Astrocyte (in vitro differentiated cells and primary cell): ENCODE data around the gene CPED1. TPM values are rescaled to one million over a fixed set of nuclear protein-coding genes. Genes with fewer than 3 reads are reported as not detected.

ENCODE experiments used
- DNase-seq: peaks from one replicate; pipeline ENCODE4 v3.0.0-alpha.2; 2010; ENCODE audit warnings: low read depth
- FAIRE-seq: peaks from 2 replicates; lab custom pipeline; 2011; peaks lifted over from hg19 to GRCh38; lab: Jason Lieb, UNC
- H2AFZ ChIP-seq: 2 replicates; pipeline ENCODE4 v1.6.0; 2012; ENCODE audit warnings: low read depth, low read length, inconsistent platforms
- H3K27ac ChIP-seq: 2 replicates; pipeline ENCODE4 v1.5.1; 2011; ENCODE audit warnings: low read depth, low read length, inconsistent platforms
- H3K27me3 ChIP-seq: 2 replicates; pipeline ENCODE4 v1.6.0; 2011; ENCODE audit warnings: low read length, inconsistent platforms; ENCODE audit not compliant: insufficient read depth
- H3K36me3 ChIP-seq: 2 replicates; pipeline ENCODE4 v1.5.1; 2011; ENCODE audit warnings: low read length, inconsistent platforms; ENCODE audit not compliant: insufficient read depth
- H3K4me1 ChIP-seq: 2 replicates; pipeline ENCODE4 v1.5.1; 2011; ENCODE audit warnings: low read length, inconsistent platforms; ENCODE audit not compliant: insufficient read depth
- H3K4me2 ChIP-seq: 2 replicates; pipeline ENCODE4 v1.6.0; 2012; ENCODE audit warnings: low read length, inconsistent platforms
- H3K4me3 ChIP-seq: 2 replicates; pipeline ENCODE4 v1.5.1; 2011; ENCODE audit warnings: low read depth, mild to moderate bottlenecking, low read length, inconsistent platforms; ENCODE audit not compliant: insufficient read depth
- H3K79me2 ChIP-seq: 2 replicates; pipeline ENCODE4 v1.6.0; 2012; ENCODE audit warnings: mild to moderate bottlenecking, low read length, inconsistent platforms; ENCODE audit not compliant: insufficient read depth
- H3K9ac ChIP-seq: 2 replicates; pipeline ENCODE4 v1.6.0; 2012; ENCODE audit warnings: mild to moderate bottlenecking, low read length, inconsistent platforms
- H3K9me3 ChIP-seq: 2 replicates; pipeline ENCODE4 v1.5.1; 2012; ENCODE audit warnings: low read depth, mild to moderate bottlenecking, low read length, inconsistent platforms; ENCODE audit not compliant: insufficient read depth
- H4K20me1 ChIP-seq: 2 replicates; pipeline ENCODE4 v1.6.0; 2012; ENCODE audit warnings: low read length, inconsistent platforms; ENCODE audit not compliant: insufficient read depth
- H3K27ac Mint-ChIP-seq: one replicate; pipeline ENCODE4 v1.8.0; 2021; ENCODE audit warnings: mild to moderate bottlenecking, mixed read lengths; ENCODE audit not compliant: unreplicated experiment
- H3K27me3 Mint-ChIP-seq: one replicate; pipeline ENCODE4 v1.8.0; 2021; ENCODE audit warnings: low read depth, mixed read lengths; ENCODE audit not compliant: unreplicated experiment
- H3K36me3 Mint-ChIP-seq: one replicate; pipeline ENCODE4 v1.8.0; 2021; ENCODE audit warnings: low read depth, mixed read lengths; ENCODE audit not compliant: unreplicated experiment
- H3K4me1 Mint-ChIP-seq: one replicate; pipeline ENCODE4 v1.8.0; 2021; ENCODE audit warnings: low read depth, mixed read lengths; ENCODE audit not compliant: unreplicated experiment
- H3K4me3 Mint-ChIP-seq: one replicate; pipeline ENCODE4 v1.8.0; 2021; ENCODE audit warnings: mild to moderate bottlenecking, moderate library complexity, mixed read lengths; ENCODE audit not compliant: unreplicated experiment
- H3K9me3 Mint-ChIP-seq: one replicate; pipeline ENCODE4 v1.8.0; 2021; ENCODE audit warnings: mild to moderate bottlenecking, mixed read lengths; ENCODE audit not compliant: unreplicated experiment
- EZH2 ChIP-seq: IDR thresholded peaks from 2 replicates; pipeline ENCODE4 v1.6.1; 2012; ENCODE audit warnings: mild to moderate bottlenecking, low read length, inconsistent platforms; ENCODE audit not compliant: insufficient read depth
- total RNA-seq: library from RNA; stranded (reverse); gene quantifications from 2 replicates; pipeline ENCODE4 v1.2.1, GENCODE V29; 2021
- TF ChIP-seq, protein P1 (sequence below): IDR thresholded peaks from 2 replicates; pipeline ENCODE4 v1.5.1; 2011; ENCODE audit warnings: low read depth, mild to moderate bottlenecking, inconsistent platforms, low read length, moderate library complexity; ENCODE audit not compliant: insufficient read depth

The CPED1 gene
- total RNA-seq, 1 donor from 2014 or later, result 6.1 TPM

GRCh38 chr7:121271098-121271497 lies 282.6 kb downstream of the CPED1 start:
- H3K4me3 ChIP-seq, result no peak overlapping the region
- no peak for TF ChIP-seq EZH2
- TF ChIP-seq, protein P1, sequence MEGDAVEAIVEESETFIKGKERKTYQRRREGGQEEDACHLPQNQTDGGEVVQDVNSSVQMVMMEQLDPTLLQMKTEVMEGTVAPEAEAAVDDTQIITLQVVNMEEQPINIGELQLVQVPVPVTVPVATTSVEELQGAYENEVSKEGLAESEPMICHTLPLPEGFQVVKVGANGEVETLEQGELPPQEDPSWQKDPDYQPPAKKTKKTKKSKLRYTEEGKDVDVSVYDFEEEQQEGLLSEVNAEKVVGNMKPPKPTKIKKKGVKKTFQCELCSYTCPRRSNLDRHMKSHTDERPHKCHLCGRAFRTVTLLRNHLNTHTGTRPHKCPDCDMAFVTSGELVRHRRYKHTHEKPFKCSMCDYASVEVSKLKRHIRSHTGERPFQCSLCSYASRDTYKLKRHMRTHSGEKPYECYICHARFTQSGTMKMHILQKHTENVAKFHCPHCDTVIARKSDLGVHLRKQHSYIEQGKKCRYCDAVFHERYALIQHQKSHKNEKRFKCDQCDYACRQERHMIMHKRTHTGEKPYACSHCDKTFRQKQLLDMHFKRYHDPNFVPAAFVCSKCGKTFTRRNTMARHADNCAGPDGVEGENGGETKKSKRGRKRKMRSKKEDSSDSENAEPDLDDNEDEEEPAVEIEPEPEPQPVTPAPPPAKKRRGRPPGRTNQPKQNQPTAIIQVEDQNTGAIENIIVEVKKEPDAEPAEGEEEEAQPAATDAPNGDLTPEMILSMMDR, result no peak
- DNase-seq, result no peak
- Mint-ChIP-seq H3K27me3 (no peaks in the 10 kb centered on the region), H3K9me3 (peaks cover 4% of the 10 kb centered on the region), H3K4me1 (no peaks in the 10 kb centered on the region), H3K4me3 (no peak overlapping the region), H3K36me3 (no peaks in the 10 kb centered on the region), H3K27ac (no peak overlapping the region)
- FAIRE-seq, result no peak
- H3K9ac ChIP-seq, result no peak overlapping the region
- H3K36me3 ChIP-seq, result no peaks in the 10 kb centered on the region
- H4K20me1 ChIP-seq, result no peaks in the 10 kb centered on the region
- no peaks in the 10 kb centered on the region for H3K27me3 ChIP-seq
- H3K79me2 ChIP-seq, result no peaks in the 10 kb centered on the region
- H2AFZ ChIP-seq, result no peak overlapping the region
- H3K4me2 ChIP-seq, result no peak overlapping the region
- H3K9me3 ChIP-seq, result no peaks in the 10 kb centered on the region
- H3K4me1 ChIP-seq, result no peaks in the 10 kb centered on the region
- no peak overlapping the region for H3K27ac ChIP-seq

GRCh38 chr7:121271916-121272315 lies 283.4 kb downstream of the CPED1 start:
- no peak overlapping the region for H3K27ac Mint-ChIP-seq
- no peaks in the 10 kb centered on the region for H3K36me3 Mint-ChIP-seq
- no peaks in the 10 kb centered on the region for H3K79me2 ChIP-seq
- no peak overlapping the region for H3K4me3 Mint-ChIP-seq
- H3K9me3 Mint-ChIP-seq, result peaks cover 4% of the 10 kb centered on the region
- no peaks in the 10 kb centered on the region for H3K27me3 ChIP-seq
- H4K20me1 ChIP-seq, result no peaks in the 10 kb centered on the region
- no peaks in the 10 kb centered on the region for H3K9me3 ChIP-seq
- TF ChIP-seq, protein P1, result no peak
- no peak for TF ChIP-seq EZH2
- no peak overlapping the region for H3K4me2 ChIP-seq
- FAIRE-seq (no peak), DNase-seq (no peak)
- H3K9ac ChIP-seq, result no peak overlapping the region
- no peaks in the 10 kb centered on the region for H3K27me3 Mint-ChIP-seq
- H3K27ac ChIP-seq, result no peak overlapping the region
- H2AFZ ChIP-seq, result no peak overlapping the region
- H3K4me1 Mint-ChIP-seq, result no peaks in the 10 kb centered on the region
- no peaks in the 10 kb centered on the region for H3K4me1 ChIP-seq
- H3K36me3 ChIP-seq, result no peaks in the 10 kb centered on the region
- H3K4me3 ChIP-seq, result no peak overlapping the region

GRCh38 chr7:121272676-121273075 lies 284.2 kb downstream of the CPED1 start:
- TF ChIP-seq EZH2, result no peak
- TF ChIP-seq, protein P1, result no peak
- H3K36me3 ChIP-seq, result no peaks in the 10 kb centered on the region
- no peak overlapping the region for H3K4me3 ChIP-seq
- H3K9me3 ChIP-seq, result no peaks in the 10 kb centered on the region
- H3K4me1 Mint-ChIP-seq, result peaks cover 2% of the 10 kb centered on the region
- peaks cover 7% of the 10 kb centered on the region for H3K9me3 Mint-ChIP-seq
- no peaks in the 10 kb centered on the region for H3K27me3 ChIP-seq
- DNase-seq (no peak), FAIRE-seq (no peak)
- no peak overlapping the region for H3K27ac ChIP-seq
- no peaks in the 10 kb centered on the region for H3K27me3 Mint-ChIP-seq
- H3K27ac Mint-ChIP-seq, result no peak overlapping the region
- no peak overlapping the region for H2AFZ ChIP-seq
- H3K36me3 Mint-ChIP-seq, result no peaks in the 10 kb centered on the region
- no peaks in the 10 kb centered on the region for H3K79me2 ChIP-seq
- H3K4me3 Mint-ChIP-seq, result no peak overlapping the region
- H3K4me1 ChIP-seq, result no peaks in the 10 kb centered on the region
- no peak overlapping the region for H3K4me2 ChIP-seq
- no peaks in the 10 kb centered on the region for H4K20me1 ChIP-seq
- H3K9ac ChIP-seq, result no peak overlapping the region
